WTC11 (cell line): Measurements from ENCODE around the gene POLA1. TPM values are rescaled to one million over a fixed set of nuclear protein-coding genes. Genes with fewer than 3 reads are reported as not detected.

Experiments
- ATAC-seq: fragments of 200-7000 bp; cut with Tn5 transposase; 2 replicates; pipeline ENCODE4 v1.10.0; 2021; ENCODE audit warnings: mild to moderate bottlenecking, moderate library complexity
- CTCF ChIA-PET: fragments of 300-600 bp; sonication (Branson Sonifier 250); formaldehyde crosslinking; loops from one replicate; lab custom pipeline; 2021; ENCODE audit warnings: antibody characterized with exemption; lab: Charles Lee
- POLR2A ChIA-PET: fragments of 350-600 bp; sonication (Branson Sonifier 250); formaldehyde crosslinking; loops from one replicate; lab custom pipeline; 2021; ENCODE audit warnings: antibody characterized with exemption; lab: Charles Lee
- DNase-seq: peaks from one replicate; pipeline ENCODE4 v3.0.0; 2021; ENCODE audit warnings: low spot score
- H3K27ac Mint-ChIP-seq: 2 replicates; pipeline ENCODE4 v1.8.0; 2021; ENCODE audit warnings: mixed read lengths
- H3K27me3 Mint-ChIP-seq: 2 replicates; pipeline ENCODE4 v1.8.0; 2021; ENCODE audit warnings: low read depth, mild to moderate bottlenecking, moderate library complexity, mixed read lengths
- H3K36me3 Mint-ChIP-seq: 2 replicates; pipeline ENCODE4 v1.8.0; 2021; ENCODE audit warnings: mixed read lengths
- H3K4me1 Mint-ChIP-seq: 2 replicates; pipeline ENCODE4 v1.8.0; 2022; ENCODE audit warnings: mixed read lengths
- H3K4me3 Mint-ChIP-seq: 2 replicates; pipeline ENCODE4 v1.8.0; 2021; ENCODE audit warnings: mild to moderate bottlenecking, moderate library complexity, mixed read lengths
- H3K9me3 Mint-ChIP-seq: 2 replicates; pipeline ENCODE4 v1.8.0; 2021; ENCODE audit warnings: mixed read lengths
- ATF3 ChIP-seq: sonication (generic); formaldehyde crosslinking; conservative IDR thresholded peaks from 2 replicates; pipeline ENCODE4 v1.8.1; 2022; ENCODE audit warnings: mild to moderate bottlenecking, missing genetic modification reagents
- CTCF ChIP-seq: fragments of 200-600 bp; IDR thresholded peaks from 2 replicates; pipeline ENCODE4 v1.8.0; 2022; ENCODE audit warnings: antibody characterized with exemption
- FOXP1 ChIP-seq: sonication (generic); formaldehyde crosslinking; IDR thresholded peaks from 2 replicates; pipeline ENCODE4 v1.8.0; 2022; ENCODE audit warnings: missing genetic modification reagents, mild to moderate bottlenecking, moderate library complexity, borderline replicate concordance
- IRF2 ChIP-seq: sonication (generic); formaldehyde crosslinking; IDR thresholded peaks from 2 replicates; pipeline ENCODE4 v1.8.0; 2022; ENCODE audit warnings: low read depth, missing genetic modification reagents, borderline replicate concordance
- JAZF1 ChIP-seq: fragments of 250-450 bp; sonication (Bioruptor Pico); IDR thresholded peaks from 2 replicates; pipeline ENCODE4 v1.9.0; 2021; ENCODE audit warnings: moderate library complexity, mild to moderate bottlenecking, inconsistent platforms
- KAT7 ChIP-seq: sonication (generic); formaldehyde crosslinking; IDR thresholded peaks from 2 replicates; pipeline ENCODE4 v1.8.1; 2023; ENCODE audit warnings: missing genetic modification reagents, mild to moderate bottlenecking, borderline replicate concordance
- NFE2L1 ChIP-seq: sonication (generic); formaldehyde crosslinking; IDR thresholded peaks from 2 replicates; pipeline ENCODE4 v1.8.1; 2023; ENCODE audit warnings: missing genetic modification reagents
- PRRX2 ChIP-seq: fragments of 250-450 bp; sonication (Bioruptor Pico); IDR thresholded peaks from 2 replicates; pipeline ENCODE4 v1.8.0; 2021; ENCODE audit warnings: mild to moderate bottlenecking
- RORB ChIP-seq: fragments of 250-450 bp; sonication (Bioruptor Pico); IDR thresholded peaks from 2 replicates; pipeline ENCODE4 v1.9.0; 2021; ENCODE audit warnings: mild to moderate bottlenecking
- SMAD3 ChIP-seq: sonication (generic); formaldehyde crosslinking; IDR thresholded peaks from 2 replicates; pipeline ENCODE4 v1.8.0; 2022; ENCODE audit warnings: missing genetic modification reagents, mild to moderate bottlenecking, borderline replicate concordance
- SOX15 ChIP-seq: fragments of 250-450 bp; sonication (Bioruptor Pico); IDR thresholded peaks from 2 replicates; pipeline ENCODE4 v1.9.0; 2021; ENCODE audit warnings: mild to moderate bottlenecking
- SP1 ChIP-seq: sonication (generic); formaldehyde crosslinking; conservative IDR thresholded peaks from 2 replicates; pipeline ENCODE4 v1.8.1; 2022; ENCODE audit warnings: missing genetic modification reagents
- ZBTB43 ChIP-seq: sonication (generic); formaldehyde crosslinking; IDR thresholded peaks from 2 replicates; pipeline ENCODE4 v1.8.1; 2023; ENCODE audit warnings: mild to moderate bottlenecking, missing genetic modification reagents
- ZNF138 ChIP-seq: sonication (generic); formaldehyde crosslinking; conservative IDR thresholded peaks from 2 replicates; pipeline ENCODE4 v1.8.1; 2022; ENCODE audit warnings: mild to moderate bottlenecking, moderate library complexity, missing genetic modification reagents
- ZNF416 ChIP-seq: fragments of 250-450 bp; sonication (Bioruptor Pico); IDR thresholded peaks from 2 replicates; pipeline ENCODE4 v1.9.0; 2021; ENCODE audit warnings: mild to moderate bottlenecking, inconsistent platforms
- total RNA-seq: library from RNA; stranded (reverse); gene quantifications from 3 replicates; pipeline ENCODE4 v1.2.3, GENCODE V29; 2021
- TF ChIP-seq, protein P1 (sequence below): sonication (generic); formaldehyde crosslinking; IDR thresholded peaks from 2 replicates; pipeline ENCODE4 v1.8.1; 2022; ENCODE audit warnings: missing genetic modification reagents, borderline replicate concordance
- TF ChIP-seq, protein P2 (sequence below): sonication (generic); formaldehyde crosslinking; IDR thresholded peaks from 2 replicates; pipeline ENCODE4 v1.8.0; 2022; ENCODE audit warnings: mild to moderate bottlenecking, missing genetic modification reagents
- TF ChIP-seq, protein P3 (sequence below): sonication (generic); formaldehyde crosslinking; IDR thresholded peaks from 2 replicates; pipeline ENCODE4 v1.8.0; 2022; ENCODE audit warnings: missing genetic modification reagents
- TF ChIP-seq, protein P4 (sequence below): sonication (generic); formaldehyde crosslinking; IDR thresholded peaks from 2 replicates; pipeline ENCODE4 v1.8.1; 2022; ENCODE audit warnings: mild to moderate bottlenecking, moderate library complexity, missing genetic modification reagents
- TF ChIP-seq, protein P5 (sequence below): sonication (generic); formaldehyde crosslinking; IDR thresholded peaks from 2 replicates; pipeline ENCODE4 v1.8.1; 2023; ENCODE audit warnings: mild to moderate bottlenecking, missing genetic modification reagents

The POLA1 gene
- total RNA-seq, 1 experiment from 2014 or later: 29.9 TPM

- ChIA-PET POLR2A (no interaction called here), CTCF (no interaction called here)
- DNase-seq (no peak), ATAC-seq (no peak)
- H3K4me3 Mint-ChIP-seq: no peak overlapping the region
- no peaks in the 10 kb centered on the region for H3K27me3 Mint-ChIP-seq
- no peaks in the 10 kb centered on the region for H3K9me3 Mint-ChIP-seq
- no peak overlapping the region for H3K27ac Mint-ChIP-seq
- peaks cover 19% of the 10 kb centered on the region for H3K4me1 Mint-ChIP-seq
- no peaks in the 10 kb centered on the region for H3K36me3 Mint-ChIP-seq
- no peak for TF ChIP-seq RORB (CRISPR knock-in tag)
- no peak for TF ChIP-seq PRRX2 (CRISPR knock-in tag)
- no peak for TF ChIP-seq ZBTB43 (CRISPR knock-in tag)
- TF ChIP-seq FOXP1 (CRISPR knock-in tag): no peak
Observed at GRCh38 chrX:24877288-24877664, 183.6 kb downstream of the POLA1 start.

- DNase-seq (no peak), ATAC-seq (no peak)
- POLR2A ChIA-PET: no interaction called here
- Mint-ChIP-seq H3K36me3 (no peaks in the 10 kb centered on the region), H3K27me3 (no peaks in the 10 kb centered on the region), H3K27ac (no peak overlapping the region), H3K4me1 (peaks cover 19% of the 10 kb centered on the region), H3K9me3 (no peaks in the 10 kb centered on the region), H3K4me3 (no peak overlapping the region)
- CTCF ChIA-PET: no interaction called here
- TF ChIP-seq ZBTB43 (CRISPR knock-in tag) (no peak), KAT7 (no peak), ZNF138 (no peak), ZNF416 (CRISPR knock-in tag) (no peak), ATF3 (CRISPR knock-in tag) (no peak), RORB (CRISPR knock-in tag) (no peak), NFE2L1 (CRISPR knock-in tag) (no peak), SP1 (CRISPR knock-in tag) (no peak), CTCF (no peak), IRF2 (CRISPR knock-in tag) (no peak), SMAD3 (CRISPR knock-in tag) (no peak), SOX15 (CRISPR knock-in tag) (no peak), JAZF1 (CRISPR knock-in tag) (no peak)
- TF ChIP-seq, protein P1, sequence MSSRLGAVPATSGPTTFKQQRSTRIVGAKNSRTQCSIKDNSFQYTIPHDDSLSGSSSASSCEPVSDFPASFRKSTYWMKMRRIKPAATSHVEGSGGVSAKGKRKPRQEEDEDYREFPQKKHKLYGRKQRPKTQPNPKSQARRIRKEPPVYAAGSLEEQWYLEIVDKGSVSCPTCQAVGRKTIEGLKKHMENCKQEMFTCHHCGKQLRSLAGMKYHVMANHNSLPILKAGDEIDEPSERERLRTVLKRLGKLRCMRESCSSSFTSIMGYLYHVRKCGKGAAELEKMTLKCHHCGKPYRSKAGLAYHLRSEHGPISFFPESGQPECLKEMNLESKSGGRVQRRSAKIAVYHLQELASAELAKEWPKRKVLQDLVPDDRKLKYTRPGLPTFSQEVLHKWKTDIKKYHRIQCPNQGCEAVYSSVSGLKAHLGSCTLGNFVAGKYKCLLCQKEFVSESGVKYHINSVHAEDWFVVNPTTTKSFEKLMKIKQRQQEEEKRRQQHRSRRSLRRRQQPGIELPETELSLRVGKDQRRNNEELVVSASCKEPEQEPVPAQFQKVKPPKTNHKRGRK (CRISPR knock-in tag): no peak
- TF ChIP-seq, protein P2, sequence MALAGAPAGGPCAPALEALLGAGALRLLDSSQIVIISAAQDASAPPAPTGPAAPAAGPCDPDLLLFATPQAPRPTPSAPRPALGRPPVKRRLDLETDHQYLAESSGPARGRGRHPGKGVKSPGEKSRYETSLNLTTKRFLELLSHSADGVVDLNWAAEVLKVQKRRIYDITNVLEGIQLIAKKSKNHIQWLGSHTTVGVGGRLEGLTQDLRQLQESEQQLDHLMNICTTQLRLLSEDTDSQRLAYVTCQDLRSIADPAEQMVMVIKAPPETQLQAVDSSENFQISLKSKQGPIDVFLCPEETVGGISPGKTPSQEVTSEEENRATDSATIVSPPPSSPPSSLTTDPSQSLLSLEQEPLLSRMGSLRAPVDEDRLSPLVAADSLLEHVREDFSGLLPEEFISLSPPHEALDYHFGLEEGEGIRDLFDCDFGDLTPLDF: no peak
- TF ChIP-seq, protein P3, sequence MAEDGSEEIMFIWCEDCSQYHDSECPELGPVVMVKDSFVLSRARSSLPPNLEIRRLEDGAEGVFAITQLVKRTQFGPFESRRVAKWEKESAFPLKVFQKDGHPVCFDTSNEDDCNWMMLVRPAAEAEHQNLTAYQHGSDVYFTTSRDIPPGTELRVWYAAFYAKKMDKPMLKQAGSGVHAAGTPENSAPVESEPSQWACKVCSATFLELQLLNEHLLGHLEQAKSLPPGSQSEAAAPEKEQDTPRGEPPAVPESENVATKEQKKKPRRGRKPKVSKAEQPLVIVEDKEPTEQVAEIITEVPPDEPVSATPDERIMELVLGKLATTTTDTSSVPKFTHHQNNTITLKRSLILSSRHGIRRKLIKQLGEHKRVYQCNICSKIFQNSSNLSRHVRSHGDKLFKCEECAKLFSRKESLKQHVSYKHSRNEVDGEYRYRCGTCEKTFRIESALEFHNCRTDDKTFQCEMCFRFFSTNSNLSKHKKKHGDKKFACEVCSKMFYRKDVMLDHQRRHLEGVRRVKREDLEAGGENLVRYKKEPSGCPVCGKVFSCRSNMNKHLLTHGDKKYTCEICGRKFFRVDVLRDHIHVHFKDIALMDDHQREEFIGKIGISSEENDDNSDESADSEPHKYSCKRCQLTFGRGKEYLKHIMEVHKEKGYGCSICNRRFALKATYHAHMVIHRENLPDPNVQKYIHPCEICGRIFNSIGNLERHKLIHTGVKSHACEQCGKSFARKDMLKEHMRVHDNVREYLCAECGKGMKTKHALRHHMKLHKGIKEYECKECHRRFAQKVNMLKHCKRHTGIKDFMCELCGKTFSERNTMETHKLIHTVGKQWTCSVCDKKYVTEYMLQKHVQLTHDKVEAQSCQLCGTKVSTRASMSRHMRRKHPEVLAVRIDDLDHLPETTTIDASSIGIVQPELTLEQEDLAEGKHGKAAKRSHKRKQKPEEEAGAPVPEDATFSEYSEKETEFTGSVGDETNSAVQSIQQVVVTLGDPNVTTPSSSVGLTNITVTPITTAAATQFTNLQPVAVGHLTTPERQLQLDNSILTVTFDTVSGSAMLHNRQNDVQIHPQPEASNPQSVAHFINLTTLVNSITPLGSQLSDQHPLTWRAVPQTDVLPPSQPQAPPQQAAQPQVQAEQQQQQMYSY: no peak
- TF ChIP-seq, protein P4, sequence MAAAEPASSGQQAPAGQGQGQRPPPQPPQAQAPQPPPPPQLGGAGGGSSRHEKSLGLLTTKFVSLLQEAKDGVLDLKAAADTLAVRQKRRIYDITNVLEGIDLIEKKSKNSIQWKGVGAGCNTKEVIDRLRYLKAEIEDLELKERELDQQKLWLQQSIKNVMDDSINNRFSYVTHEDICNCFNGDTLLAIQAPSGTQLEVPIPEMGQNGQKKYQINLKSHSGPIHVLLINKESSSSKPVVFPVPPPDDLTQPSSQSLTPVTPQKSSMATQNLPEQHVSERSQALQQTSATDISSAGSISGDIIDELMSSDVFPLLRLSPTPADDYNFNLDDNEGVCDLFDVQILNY: no peak
- TF ChIP-seq, protein P5, sequence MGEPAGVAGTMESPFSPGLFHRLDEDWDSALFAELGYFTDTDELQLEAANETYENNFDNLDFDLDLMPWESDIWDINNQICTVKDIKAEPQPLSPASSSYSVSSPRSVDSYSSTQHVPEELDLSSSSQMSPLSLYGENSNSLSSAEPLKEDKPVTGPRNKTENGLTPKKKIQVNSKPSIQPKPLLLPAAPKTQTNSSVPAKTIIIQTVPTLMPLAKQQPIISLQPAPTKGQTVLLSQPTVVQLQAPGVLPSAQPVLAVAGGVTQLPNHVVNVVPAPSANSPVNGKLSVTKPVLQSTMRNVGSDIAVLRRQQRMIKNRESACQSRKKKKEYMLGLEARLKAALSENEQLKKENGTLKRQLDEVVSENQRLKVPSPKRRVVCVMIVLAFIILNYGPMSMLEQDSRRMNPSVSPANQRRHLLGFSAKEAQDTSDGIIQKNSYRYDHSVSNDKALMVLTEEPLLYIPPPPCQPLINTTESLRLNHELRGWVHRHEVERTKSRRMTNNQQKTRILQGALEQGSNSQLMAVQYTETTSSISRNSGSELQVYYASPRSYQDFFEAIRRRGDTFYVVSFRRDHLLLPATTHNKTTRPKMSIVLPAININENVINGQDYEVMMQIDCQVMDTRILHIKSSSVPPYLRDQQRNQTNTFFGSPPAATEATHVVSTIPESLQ (CRISPR knock-in tag): no peak
Observed at GRCh38 chrX:24877854-24878650, 184.3 kb downstream of the POLA1 start.
